ENCODE results near the gene TBC1D22A.

GRCh38 chr22:46945481-46945880 is 183.0 kb downstream of the TBC1D22A start:
- TF ChIP-seq RAD21 (IDR thresholded peaks at IDR 0.05) = no peak
- TF ChIP-seq, protein P1, sequence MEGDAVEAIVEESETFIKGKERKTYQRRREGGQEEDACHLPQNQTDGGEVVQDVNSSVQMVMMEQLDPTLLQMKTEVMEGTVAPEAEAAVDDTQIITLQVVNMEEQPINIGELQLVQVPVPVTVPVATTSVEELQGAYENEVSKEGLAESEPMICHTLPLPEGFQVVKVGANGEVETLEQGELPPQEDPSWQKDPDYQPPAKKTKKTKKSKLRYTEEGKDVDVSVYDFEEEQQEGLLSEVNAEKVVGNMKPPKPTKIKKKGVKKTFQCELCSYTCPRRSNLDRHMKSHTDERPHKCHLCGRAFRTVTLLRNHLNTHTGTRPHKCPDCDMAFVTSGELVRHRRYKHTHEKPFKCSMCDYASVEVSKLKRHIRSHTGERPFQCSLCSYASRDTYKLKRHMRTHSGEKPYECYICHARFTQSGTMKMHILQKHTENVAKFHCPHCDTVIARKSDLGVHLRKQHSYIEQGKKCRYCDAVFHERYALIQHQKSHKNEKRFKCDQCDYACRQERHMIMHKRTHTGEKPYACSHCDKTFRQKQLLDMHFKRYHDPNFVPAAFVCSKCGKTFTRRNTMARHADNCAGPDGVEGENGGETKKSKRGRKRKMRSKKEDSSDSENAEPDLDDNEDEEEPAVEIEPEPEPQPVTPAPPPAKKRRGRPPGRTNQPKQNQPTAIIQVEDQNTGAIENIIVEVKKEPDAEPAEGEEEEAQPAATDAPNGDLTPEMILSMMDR (IDR thresholded peaks at IDR 0.05; ENCODE audit: low read depth, low read length, missing input control) = no peak
- TF ChIP-seq, protein P2, sequence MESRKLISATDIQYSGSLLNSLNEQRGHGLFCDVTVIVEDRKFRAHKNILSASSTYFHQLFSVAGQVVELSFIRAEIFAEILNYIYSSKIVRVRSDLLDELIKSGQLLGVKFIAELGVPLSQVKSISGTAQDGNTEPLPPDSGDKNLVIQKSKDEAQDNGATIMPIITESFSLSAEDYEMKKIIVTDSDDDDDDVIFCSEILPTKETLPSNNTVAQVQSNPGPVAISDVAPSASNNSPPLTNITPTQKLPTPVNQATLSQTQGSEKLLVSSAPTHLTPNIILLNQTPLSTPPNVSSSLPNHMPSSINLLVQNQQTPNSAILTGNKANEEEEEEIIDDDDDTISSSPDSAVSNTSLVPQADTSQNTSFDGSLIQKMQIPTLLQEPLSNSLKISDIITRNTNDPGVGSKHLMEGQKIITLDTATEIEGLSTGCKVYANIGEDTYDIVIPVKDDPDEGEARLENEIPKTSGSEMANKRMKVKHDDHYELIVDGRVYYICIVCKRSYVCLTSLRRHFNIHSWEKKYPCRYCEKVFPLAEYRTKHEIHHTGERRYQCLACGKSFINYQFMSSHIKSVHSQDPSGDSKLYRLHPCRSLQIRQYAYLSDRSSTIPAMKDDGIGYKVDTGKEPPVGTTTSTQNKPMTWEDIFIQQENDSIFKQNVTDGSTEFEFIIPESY (IDR thresholded peaks at IDR 0.05) = no peak
- TF ChIP-seq REST (IDR thresholded peaks at IDR 0.05) = no peak
- no peak for TF ChIP-seq GABPA (IDR thresholded peaks at IDR 0.05 in 1 of 2, conservative IDR thresholded peaks at IDR 0.05 in 1 of 2)
- no peak for TF ChIP-seq JUND (IDR thresholded peaks at IDR 0.05)
